ENCODE results near the gene KPTN.

The KPTN gene

GRCh38 chr19:47435883-47436417 lies 48.1 kb downstream of the KPTN start:
- no peak for DNase-seq (ENCODE audit: low read depth in 2 of 2)

- DNase-seq (ENCODE audit: low read depth in 2 of 2): no peak
These were observed 48.8 kb downstream of the KPTN start for GRCh38 chr19:47435196-47435595.

GRCh38 chr19:47434088-47434487 lies 49.9 kb downstream of the KPTN start:
- no peak for DNase-seq (ENCODE audit: low read depth in 2 of 2)

GRCh38 chr19:47433121-47433520 lies 50.9 kb downstream of the KPTN start:
- DNase-seq (ENCODE audit: low read depth in 2 of 2): no peak

- no peak for DNase-seq (ENCODE audit: low read depth in 2 of 2)
These were observed 51.5 kb downstream of the KPTN start for GRCh38 chr19:47432499-47432898.

- no peak for DNase-seq (ENCODE audit: low read depth in 2 of 2)
These were observed 51.9 kb downstream of the KPTN start for GRCh38 chr19:47432091-47432490.

- no peak for DNase-seq (ENCODE audit: low read depth in 2 of 2)
These were observed 53.8 kb downstream of the KPTN start for GRCh38 chr19:47430041-47430802.

GRCh38 chr19:47429140-47429793 lies 54.8 kb downstream of the KPTN start:
- DNase-seq (ENCODE audit: low read depth in 2 of 2): no peak

GRCh38 chr19:47428177-47428894 lies 55.7 kb downstream of the KPTN start:
- peak; percentile 58 to 84 for DNase-seq (ENCODE audit: low read depth in 2 of 2)

GRCh38 chr19:47427241-47428176 lies 56.5 kb downstream of the KPTN start:
- DNase-seq (ENCODE audit: low read depth in 2 of 2): peak in 1 of 2 donors; percentile 11

Data from stimulated activated CD8-positive, alpha-beta memory T cell treated with anti-CD3 and anti-CD28 coated beads, Interleukin-15, amount 100 ng/mL, for 4 hours (primary cell).